22Rv1 (cell line): ENCODE measurements around the gene DHRSX.

Experiments used
- CTCF ChIP-seq: fragments of 450-650 bp; IDR thresholded peaks from 2 replicates; pipeline ENCODE4 v1.5.1; 2017; ENCODE audit warnings: mild to moderate bottlenecking
- ZFX ChIP-seq: fragments of 450-650 bp; IDR thresholded peaks from 2 replicates; pipeline ENCODE4 v1.6.1; 2017; ENCODE audit warnings: antibody characterized with exemption, borderline replicate concordance

- TF ChIP-seq CTCF (no peak), ZFX (no peak)
Measured at GRCh38 chrX:2503591-2504500, 3.1 kb upstream of the DHRSX start.
